Transverse colon (tissue), 4 donors: Measurements from ENCODE around the gene IL7R.

ENCODE experiments used
- CTCF ChIP-seq, 5 experiments: fragments of 200-600 bp in 3 of 5; fragments of 450-650 bp in 2 of 5; sonication (generic) in 3 of 5; IDR thresholded peaks; 1 replicate in 2 of 5; 2 replicates in 3 of 5; pipeline ENCODE4 v1.5.1; 2016 to 2017; ENCODE audit warnings: antibody characterized with exemption in 5 of 5, inconsistent platforms in 3 of 5, mild to moderate bottlenecking in 2 of 5, moderate library complexity in 1 of 5
- EP300 ChIP-seq: sonication (generic); formaldehyde crosslinking; IDR thresholded peaks from one replicate; pipeline ENCODE4 v1.6.1; 2017; ENCODE audit warnings: antibody characterized with exemption, low read depth
- POLR2A ChIP-seq: fragments of 450-650 bp; IDR thresholded peaks from one replicate; pipeline ENCODE4 v1.6.1; 2016; ENCODE audit warnings: antibody characterized with exemption, mild to moderate bottlenecking, moderate library complexity
- POLR2AphosphoS5 ChIP-seq, 3 donors: sonication (generic); formaldehyde crosslinking; IDR thresholded peaks; one replicate each; pipeline ENCODE4 v1.6.1; 2016; ENCODE audit warnings: antibody characterized with exemption in 3 of 3

- no peak for TF ChIP-seq POLR2A
- TF ChIP-seq CTCF (IDR thresholded peaks at IDR 0.05), result no peak
- TF ChIP-seq POLR2AphosphoS5 (IDR thresholded peaks at IDR 0.05), result no peak
- no peak for TF ChIP-seq EP300
These were observed 13.8 kb upstream of the IL7R start for GRCh38 chr5:35842856-35843255.
